Activated gamma-delta T cell treated with anti-CD3 and anti-CD28 coated beads, Interleukin-2, amount 50 U/mL, for 16 hours (primary cell): ENCODE data around the gene VWCE.
"Not testable (repeated sequence)": the region's sequence is repeated elsewhere in the genome, so short reads cannot be mapped to it uniquely, and the experiment has no call there.

Source experiments
- DNase-seq: peaks from one replicate; pipeline ENCODE4 v3.0.0-alpha.2; 2020; ENCODE audit warnings: low read depth

Gene VWCE

DNA sequence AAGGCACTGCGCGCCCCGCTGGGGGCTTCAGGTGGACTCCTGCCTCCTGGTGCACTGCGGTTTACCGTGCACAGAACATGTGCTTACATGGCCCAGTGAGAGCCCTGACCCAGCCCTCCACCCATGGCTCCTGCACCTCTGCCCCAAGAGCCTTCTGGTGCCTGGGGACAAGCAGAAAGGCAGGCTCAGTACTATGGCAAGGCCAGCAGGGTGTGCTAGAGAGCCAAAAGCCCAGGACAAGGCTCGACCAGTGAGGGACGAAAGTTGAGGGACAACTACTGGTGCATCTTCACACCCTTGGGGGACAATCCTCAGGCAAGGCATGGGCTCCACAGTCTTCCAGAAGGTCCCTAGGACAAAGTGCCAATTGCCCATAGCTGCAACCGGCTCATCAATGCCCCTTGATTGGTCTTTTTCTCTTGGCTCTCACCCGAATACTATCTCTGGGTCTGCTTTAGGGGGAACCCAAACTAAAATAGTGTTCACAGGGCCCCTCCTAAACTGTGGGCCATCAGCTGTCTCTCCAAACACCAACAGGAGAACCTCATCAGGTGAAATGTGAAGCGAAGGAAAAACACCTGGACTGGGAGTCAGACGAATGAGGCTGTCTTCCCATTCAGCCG lies 40.6 kb downstream of the VWCE start:
- peak; percentile 34 for DNase-seq

- not testable (repeated sequence) for DNase-seq
Observed at GRCh38 chr11:61252332-61252731, 42.8 kb downstream of the VWCE start.

DNA sequence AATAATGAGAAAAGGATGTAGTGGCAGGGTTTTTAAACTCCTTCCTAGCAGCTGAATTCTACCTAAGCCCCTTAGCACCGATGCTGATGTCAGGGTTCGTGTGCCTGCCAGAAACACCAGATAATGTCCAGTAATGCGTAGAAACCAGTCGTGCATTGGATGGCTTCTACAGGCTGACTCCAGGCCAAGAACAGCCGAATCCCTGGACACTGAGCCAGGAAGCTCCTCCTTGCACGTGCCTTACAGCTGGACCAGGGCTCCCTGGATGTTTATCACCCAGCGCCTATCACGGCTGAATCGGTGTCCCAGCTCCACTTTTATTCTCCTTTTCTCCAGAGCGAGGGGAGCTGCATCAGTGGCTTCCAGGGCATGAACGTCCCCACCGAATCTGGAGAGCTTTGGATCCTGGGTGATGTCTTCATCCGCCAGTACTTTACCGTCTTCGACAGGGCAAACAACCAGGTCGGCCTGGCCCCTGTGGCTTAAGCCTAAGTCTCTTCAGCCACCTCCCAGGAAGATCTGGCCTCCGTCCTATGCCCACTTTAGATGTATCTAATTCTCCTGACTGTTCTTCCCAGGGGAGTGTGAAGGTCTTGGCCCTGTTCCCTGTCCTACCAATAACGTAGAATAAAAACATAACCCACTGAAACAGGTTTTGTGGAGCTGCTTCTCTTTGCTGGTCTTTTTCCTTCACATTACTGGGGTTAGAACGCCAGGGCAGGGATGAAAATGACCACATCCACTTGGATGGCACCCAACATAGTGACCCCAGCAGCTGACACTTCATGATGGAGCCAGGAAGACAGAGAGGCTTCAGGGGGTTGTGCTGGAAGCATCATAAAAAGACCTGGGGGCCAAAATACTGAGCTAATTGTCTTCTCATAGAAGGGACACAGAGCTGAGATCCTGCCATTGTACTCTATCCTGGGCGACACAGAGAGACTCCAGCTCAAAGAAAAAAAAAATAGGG lies 44.0 kb downstream of the VWCE start:
- not testable (repeated sequence) for DNase-seq

- DNase-seq = not testable (repeated sequence)
Observed at GRCh38 chr11:61249201-61249600, 45.9 kb downstream of the VWCE start.

DNA sequence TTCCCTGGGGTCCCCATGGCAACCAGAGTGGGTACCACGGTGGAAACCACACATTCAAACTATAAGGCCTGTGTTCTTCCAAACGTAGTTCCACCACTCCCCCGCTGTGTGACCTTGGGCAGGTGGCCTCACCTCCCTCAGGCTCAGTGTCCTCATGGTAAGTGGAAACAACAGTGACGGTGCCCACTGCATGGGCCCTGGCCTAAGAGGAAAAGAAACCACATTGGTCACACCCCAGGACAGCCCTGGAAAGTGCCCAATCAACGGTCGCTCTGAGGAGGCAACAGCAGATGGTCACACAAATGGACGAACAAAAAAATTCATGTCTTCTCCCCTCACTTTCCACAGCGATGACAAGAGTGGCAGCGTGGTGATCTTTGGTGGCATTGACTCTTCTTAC lies 47.0 kb downstream of the VWCE start:
- DNase-seq = not testable (repeated sequence)

- not testable (repeated sequence) for DNase-seq
Observed at GRCh38 chr11:61245284-61245964, 49.7 kb downstream of the VWCE start.

DNA sequence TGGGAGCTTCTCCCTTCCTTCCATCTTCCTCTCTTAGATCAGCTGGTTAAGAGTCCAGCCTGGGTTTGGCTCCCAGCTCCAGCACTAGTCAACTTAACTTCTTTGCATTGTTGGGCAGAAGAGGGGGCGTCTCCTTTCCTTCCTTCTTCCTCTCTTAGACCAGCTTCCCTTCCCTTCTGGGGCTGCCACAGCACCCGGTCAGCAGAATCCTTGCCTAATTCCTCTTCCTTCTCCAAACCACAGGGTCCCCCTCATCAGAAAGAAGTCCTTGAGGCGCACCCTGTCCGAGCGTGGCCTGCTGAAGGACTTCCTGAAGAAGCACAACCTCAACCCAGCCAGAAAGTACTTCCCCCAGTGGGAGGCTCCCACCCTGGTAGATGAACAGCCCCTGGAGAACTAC lies 53.6 kb downstream of the VWCE start:
- not testable (repeated sequence) for DNase-seq

- not testable (repeated sequence) for DNase-seq
Observed at GRCh38 chr11:61240875-61241274, 54.2 kb downstream of the VWCE start, which contains the start of gene PGA5. PGA5 (plus strand) TSS chr11:61241175; CDS start chr11:61241227, 52 bp downstream.

DNA sequence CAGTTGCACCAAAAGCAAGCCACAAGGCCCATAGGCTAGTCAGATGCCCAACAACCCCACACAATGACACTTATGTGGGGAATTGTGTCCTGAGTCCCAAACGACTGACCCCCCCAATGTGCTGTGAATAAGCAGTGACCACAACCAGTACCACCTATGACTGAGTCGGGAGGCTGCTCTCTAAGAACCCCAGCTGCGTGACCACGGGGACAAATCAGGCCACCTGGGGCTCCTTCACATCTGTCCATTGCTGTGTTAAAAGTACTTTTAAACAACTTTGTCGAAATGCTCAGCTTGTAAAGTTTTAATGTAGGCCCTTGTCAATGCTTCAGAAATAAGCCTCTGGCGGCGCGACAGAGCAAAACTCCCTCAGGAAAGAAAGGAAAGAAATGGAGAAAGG lies 54.8 kb downstream of the VWCE start:
- DNase-seq = not testable (repeated sequence)

DNA sequence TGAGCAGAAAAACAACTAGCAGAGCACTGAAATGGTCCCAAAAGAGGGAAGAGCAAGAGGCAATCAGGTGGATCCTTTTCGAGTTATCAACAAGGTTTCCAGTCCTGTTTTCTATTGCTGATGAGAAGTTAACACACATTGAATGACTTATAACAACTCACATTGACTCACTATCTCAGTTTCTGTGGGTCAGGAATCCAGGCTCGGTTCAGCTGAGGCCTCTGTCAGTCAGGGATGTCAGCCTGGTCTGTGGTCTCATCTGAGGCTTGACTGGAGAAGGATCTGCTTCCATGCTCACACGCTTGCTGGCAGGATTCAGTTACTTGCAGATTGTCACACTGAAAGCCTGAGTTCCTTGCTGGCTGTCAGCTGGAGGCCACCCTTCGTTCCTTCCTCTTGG lies 58.0 kb downstream of the VWCE start:
- DNase-seq = not testable (repeated sequence)

GRCh38 chr11:61232548-61233145 lies 62.5 kb downstream of the VWCE start:
- not testable (repeated sequence) for DNase-seq

GRCh38 chr11:61231585-61231984 lies 63.5 kb downstream of the VWCE start:
- not testable (repeated sequence) for DNase-seq

DNA sequence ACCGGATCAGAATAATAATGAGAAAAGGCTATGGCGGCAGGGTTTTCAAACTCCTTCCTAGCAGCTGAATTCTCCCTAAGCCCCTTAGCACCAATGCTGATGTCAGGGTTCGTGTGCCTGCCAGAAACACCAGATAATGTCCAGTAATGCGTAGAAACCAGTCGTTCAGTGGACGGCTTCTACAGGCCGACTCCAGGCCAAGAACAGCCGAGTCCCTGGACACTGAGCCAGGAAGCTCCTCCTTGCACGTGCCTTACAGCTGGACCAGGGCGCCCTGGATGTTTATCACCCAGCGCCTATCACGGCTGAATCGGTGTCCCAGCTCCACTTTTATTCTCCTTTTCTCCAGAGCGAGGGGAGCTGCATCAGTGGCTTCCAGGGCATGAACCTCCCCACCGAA lies 64.1 kb downstream of the VWCE start:
- not testable (repeated sequence) for DNase-seq

DNA sequence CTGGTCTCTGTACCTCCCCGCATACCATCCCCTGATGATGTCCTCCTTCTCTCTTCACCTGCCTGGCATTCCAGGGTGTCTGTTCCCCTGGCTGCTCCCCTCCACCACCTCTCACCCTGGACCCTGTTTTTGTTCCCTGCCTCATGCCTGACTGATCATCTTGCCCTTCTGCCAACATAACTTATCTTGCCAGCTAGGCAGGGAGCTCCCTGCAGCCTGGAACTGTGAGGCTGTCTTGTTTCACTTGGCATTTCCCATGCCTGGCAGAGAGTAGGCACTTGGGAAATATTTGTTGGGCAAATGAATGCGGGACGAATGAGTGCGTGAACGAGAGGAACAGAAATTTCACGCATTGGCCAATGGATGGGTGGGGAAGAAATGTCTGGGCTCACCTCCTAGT lies 65.7 kb downstream of the VWCE start:
- not testable (repeated sequence) for DNase-seq

GRCh38 chr11:61226457-61227137 lies 68.5 kb downstream of the VWCE start:
- not testable (repeated sequence) for DNase-seq

DNA sequence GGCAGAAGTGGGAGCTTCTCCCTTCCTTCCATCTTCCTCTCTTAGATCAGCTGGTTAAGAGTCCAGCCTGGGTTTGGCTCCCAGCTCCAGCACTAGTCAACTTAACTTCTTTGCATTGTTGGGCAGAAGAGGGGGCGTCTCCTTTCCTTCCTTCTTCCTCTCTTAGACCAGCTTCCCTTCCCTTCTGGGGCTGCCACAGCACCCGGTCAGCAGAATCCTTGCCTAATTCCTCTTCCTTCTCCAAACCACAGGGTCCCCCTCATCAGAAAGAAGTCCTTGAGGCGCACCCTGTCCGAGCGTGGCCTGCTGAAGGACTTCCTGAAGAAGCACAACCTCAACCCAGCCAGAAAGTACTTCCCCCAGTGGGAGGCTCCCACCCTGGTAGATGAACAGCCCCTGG lies 72.4 kb downstream of the VWCE start:
- not testable (repeated sequence) for DNase-seq

DNA sequence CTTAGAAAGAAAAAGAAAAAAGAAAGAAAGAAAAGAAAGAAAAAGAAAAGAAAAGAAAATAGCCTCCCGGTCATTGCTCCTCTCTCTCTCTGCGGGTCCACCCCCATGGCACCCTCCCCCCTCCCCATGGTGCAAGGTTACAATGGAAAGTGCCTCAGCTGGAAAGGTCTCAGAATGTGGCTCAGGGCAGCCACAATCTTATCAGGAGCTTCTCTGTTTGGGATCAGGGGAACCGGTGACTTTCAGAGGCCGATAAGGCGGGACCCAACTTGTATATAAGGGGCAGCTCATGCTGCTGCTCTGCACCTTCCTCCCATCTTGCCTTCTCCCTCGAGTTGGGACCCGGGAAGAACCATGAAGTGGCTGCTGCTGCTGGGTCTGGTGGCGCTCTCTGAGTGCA lies 73.1 kb downstream of the VWCE start, which contains the start of gene PGA4:
Gene PGA4 (plus strand): TSS at position 301 of the 400 bp plus-strand sequence. CDS start 54 bp downstream, at position 355.
- DNase-seq = not testable (repeated sequence)

DNA sequence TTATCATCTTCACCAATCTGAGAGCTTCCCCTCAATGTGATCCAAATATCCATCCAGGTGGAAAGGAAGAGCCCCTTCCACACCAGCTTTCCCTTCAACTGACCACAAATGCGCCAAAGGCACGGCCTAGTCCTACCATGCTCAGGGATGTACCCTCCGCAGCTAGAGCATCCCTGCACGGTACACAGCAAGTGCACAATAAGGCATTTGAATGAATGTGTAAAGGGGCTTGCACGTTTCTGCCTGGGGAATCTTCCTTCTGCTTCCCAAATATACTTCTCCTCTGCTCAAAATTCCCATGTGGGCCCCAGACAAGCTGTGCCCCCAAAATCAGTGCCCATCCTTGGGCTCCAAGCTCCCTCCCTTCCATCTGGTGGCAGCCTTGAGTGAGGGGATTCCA lies 76.1 kb downstream of the VWCE start:
- not testable (repeated sequence) for DNase-seq

DNA sequence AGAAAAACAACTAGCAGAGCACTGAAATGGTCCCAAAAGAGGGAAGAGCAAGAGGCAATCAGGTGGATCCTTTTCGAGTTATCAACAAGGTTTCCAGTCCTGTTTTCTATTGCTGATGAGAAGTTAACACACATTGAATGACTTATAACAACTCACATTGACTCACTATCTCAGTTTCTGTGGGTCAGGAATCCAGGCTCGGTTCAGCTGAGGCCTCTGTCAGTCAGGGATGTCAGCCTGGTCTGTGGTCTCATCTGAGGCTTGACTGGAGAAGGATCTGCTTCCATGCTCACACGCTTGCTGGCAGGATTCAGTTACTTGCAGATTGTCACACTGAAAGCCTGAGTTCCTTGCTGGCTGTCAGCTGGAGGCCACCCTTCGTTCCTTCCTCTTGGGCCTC lies 76.8 kb downstream of the VWCE start:
- not testable (repeated sequence) for DNase-seq

DNA sequence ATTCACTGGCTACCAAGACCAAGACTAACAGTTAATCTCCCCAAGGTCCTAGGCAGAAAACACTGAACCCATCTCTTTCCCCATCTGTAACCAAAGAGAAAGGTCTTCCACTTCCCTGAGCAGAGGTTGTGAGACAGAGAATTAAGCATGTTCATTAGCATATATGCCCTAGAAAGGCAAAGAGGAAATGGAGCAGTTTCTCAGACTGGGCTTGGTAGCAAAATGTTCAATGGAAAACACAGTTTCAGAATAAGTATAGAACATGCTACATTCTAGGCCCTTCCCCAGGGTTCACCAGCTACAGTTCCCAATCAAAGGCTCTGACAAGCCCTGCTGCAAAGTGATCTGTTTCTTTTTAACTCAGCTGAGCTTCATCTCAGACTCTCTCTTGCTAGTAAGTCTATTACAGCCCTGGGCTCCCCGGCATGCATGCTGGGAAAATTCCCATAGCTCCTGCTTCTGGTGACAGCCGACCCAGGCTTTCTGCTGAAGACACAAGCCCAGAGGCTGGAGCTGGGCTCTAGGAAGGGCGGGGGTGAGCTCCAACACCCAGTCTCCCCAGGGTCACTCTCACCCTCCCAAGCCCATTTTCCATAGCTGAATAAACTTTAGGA lies 81.3 kb downstream of the VWCE start:
- not testable (repeated sequence) for DNase-seq

GRCh38 chr11:61212202-61212601 lies 82.9 kb downstream of the VWCE start:
- DNase-seq = not testable (repeated sequence)
